HG02642 (cell line): Measurements from ENCODE around the gene LEMD1.
A peak's percentile ranks its signal among the peaks of the same experiment; 100 is the strongest.

ENCODE experiments used
- ATAC-seq: cut with Tn5 transposase; IDR thresholded peaks from one replicate; pipeline ENCODE4 v1.9.1; 2021; ENCODE audit warnings: mild to moderate bottlenecking; ENCODE audit not compliant: unreplicated experiment, poor library complexity

Gene LEMD1

GRCh38 chr1:205358579-205358978 is 63.3 kb downstream of the LEMD1 start:
- ATAC-seq, result no peak

DNA sequence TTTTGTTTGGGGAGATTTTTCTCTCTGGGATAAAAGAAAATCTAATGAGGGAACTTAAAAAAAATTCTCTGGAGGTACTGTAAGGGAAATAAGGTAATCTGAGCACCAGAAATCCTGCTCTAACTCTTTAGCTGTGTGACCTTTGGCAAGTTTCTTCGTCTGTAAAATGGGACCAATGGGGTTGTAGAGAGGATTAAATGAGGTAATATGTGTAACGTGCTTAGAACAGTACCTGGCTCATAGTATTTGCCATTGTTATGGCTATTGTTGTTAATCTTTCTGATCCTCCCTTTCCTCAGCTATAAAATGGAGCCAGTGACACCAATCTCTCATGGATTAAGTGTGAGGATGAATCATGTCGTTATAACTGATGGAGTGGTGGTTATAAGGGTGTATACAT is 64.3 kb downstream of the LEMD1 start:
- no peak for ATAC-seq

- no peak for ATAC-seq
Observed at GRCh38 chr1:205356440-205357139, 65.3 kb downstream of the LEMD1 start, which contains the start of gene KLHDC8A. Gene KLHDC8A (minus strand): TSS chr1:205356922. CDS start chr1:205343604, 13,318 bp downstream.

DNA sequence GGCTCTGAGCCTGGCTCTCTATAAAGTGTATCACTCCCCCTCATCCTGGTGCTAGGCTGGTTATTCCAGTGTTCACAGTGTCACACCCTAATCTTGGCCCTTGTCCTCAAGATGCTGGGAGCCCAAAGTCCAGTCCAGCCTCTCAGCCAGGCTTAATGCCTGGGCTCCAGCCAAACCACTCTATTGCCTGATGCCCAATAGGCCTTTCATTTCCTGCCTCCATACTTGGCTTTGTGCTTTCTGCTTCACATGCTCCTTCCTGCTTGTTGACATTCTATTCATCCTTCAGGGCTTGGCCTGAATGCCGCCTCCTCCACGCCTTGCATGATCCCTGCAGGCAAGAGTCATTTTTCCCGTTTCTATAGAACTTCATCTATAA is 66.8 kb downstream of the LEMD1 start:
- ATAC-seq, result no peak

DNA sequence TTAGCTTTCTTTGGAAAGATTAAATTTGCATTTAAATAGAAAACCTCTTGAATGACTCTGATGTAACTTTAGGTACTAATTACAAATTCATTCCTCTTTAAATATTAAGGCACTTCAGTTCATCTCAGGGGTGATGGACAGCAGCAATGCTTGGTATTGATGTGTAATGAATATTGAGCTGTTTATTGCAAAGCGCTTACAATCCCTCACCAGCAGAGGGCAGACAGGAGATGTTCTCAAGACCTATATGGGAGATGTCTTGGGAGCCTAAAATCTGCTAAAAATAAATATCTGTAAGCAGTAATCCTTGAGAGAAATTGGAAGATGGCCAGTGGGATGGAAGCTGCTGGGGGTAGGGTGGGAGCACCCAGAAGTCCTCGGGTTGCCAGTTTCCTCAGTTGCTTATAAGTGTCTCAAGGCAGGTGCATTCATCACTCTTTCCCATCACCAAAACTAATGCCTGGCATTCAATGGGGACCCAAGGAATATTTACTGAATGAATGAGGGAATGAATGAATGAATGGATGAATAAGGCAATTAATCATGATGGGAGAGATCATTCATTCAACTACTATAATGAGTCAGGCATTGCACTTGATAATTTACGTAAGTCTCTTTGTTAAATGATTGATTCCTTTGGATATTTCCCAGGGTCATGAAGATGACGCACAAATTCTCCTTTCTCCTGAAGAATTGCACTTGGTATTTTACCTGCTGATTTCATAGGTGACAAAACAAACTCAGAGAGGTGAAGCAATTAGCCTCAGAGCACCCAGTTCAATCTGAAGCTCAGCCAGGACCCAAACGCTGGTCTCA is 67.4 kb downstream of the LEMD1 start:
- no peak for ATAC-seq

DNA sequence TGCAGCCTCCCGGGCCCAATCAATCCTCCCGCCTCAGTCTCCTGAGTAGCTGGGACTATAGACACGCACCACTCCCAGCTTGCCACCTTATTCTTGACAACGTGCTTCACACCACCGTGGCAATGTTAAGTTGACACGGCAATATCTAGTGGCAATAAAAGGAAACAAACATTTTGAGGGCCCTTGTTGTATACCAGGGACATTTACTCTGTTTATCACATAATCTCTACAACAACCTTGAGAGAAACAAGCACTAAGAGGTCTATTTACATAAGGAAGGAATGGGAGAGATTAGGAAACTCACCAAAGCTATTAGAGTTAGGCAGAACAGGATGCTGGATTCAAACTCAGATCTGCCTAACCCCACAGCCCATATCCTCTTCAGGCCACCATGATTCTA is 68.2 kb downstream of the LEMD1 start:
- ATAC-seq, result no peak

- ATAC-seq, result no peak
Observed at GRCh38 chr1:205353191-205353590, 68.7 kb downstream of the LEMD1 start.

DNA sequence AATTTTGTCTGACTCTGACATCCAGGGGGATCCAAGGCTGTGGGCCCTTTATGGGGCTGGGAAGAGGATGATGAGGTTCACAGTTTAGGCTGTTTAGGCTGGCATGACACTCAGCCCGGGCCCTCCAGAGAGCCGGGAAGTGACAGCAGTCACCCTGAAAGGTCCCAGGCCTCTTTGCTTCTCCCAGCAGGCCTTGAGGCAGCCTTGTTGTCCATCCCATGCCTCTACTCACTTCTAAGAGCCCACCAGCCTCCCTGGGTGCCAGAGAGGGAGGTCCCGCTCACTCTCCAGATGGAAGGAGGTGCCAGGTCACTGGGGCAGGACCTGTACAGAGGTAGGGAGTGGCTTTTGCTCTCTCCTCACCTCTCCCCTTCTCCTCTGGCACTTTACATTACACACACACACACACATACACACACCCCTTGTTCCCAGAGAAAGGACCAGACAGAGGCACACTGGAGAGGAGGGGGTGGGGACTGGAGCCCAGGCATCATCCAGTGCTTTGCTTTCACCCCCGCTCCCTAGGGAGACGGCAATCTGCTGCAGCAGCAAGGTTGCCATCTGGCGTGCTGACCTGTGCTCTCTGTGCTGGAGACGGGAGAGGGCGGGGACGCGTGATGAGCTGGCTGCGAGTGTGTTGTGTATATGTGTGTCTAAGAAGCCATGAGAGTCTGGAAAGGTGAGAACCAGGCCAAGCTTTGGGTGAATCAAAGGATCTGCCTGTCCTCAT is 69.7 kb downstream of the LEMD1 start:
- no peak for ATAC-seq

GRCh38 chr1:205350691-205351141 is 71.1 kb downstream of the LEMD1 start:
- ATAC-seq, result no peak

GRCh38 chr1:205350124-205350523 is 71.7 kb downstream of the LEMD1 start:
- no peak for ATAC-seq

DNA sequence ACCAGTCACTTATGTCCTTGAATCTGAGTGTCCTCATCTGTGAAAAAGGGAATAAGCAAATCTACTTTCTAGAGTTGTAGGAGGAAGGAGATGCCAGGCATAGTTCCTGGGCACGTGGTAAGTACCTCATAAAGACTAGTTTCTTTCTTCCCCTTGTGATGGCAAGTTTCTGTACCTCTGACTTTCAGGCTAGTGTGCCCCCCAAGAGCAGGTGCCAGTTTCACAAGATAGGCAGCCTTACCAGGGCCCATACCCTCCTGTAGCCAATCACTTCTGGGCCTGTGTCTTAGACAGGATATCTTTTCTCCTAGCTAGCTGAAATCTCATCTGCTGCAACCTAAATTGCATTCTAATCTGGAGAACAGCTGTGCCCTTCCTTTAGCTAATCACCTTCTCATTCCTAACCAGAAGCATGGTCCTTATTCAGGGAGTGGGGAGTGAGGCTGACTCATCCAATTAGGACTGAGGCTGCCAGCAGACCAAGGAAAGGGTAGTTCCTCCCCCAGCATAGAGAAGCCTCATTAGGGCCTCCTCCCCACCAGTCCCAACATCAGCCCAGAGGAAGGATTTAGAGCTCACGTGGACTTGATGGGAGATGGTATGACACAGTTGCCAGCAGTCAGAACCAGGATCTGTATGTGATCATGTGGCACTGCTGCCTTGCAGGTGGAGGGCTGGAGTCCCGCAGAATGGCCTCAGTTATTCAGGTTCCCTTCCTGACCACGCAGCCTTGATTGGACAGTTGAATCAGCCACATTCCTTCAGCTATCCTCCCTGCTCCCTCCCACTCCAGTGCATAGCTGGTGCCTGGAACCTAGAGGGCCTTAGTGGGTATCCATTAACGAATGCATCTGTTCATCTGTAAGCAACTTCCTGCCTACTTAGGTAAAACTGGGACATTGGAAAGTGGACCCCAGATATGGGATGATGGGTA is 73.0 kb downstream of the LEMD1 start:
- no peak for ATAC-seq

- no peak for ATAC-seq
Observed at GRCh38 chr1:205346956-205347574, 74.8 kb downstream of the LEMD1 start.

DNA sequence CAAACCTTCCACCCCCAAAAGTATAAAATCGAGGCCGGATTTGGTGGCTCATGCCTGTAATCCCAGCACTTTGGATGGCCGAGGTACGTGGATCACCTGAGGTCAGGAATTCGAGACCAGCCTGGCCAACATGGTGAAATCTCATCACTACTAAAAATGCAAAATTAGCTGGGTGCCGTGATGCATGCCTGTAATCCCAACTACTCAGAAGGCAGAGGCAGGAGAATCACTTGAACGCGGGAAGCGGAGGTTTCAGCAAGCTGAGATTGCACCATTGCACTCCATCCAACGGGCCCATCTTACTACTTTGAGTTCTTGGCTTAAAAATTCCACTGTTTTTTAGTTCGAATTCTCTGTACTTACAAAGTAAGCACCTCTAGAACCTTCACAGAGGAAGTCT is 76.1 kb downstream of the LEMD1 start:
- ATAC-seq, result no peak

- ATAC-seq, result no peak
Observed at GRCh38 chr1:205344066-205344928, 77.6 kb downstream of the LEMD1 start.

DNA sequence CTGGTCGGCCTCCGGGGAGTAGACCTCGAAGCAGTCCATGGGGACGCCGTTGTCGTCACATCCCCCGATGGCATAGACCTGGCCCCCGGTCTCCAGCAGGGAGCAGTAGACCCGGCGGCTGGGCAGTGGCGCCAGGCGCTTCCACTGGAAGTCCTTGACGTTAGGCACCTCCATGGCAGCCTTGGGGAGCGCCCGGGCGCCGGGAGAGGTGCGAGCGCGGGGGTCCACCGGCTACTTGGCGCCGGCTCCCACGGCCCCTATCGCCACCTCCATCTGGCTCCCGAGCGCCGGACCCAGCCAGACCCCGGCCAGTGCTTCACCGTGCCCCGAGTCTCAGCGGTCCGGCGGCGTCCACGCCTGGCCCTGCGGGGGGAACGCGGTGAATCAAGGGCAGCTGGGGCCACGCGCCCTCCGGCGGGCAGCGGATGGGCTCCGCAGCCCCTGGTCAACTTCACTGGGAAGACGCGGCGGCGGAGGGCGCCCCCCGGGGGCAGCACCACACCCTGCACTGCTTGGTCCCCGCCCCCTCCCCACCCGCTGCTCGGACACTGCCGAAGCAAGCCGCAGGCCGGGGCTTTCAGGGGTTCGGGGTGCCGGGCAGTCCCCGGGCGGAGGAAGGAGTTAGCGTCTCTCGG is 78.3 kb downstream of the LEMD1 start:
- no peak for ATAC-seq

DNA sequence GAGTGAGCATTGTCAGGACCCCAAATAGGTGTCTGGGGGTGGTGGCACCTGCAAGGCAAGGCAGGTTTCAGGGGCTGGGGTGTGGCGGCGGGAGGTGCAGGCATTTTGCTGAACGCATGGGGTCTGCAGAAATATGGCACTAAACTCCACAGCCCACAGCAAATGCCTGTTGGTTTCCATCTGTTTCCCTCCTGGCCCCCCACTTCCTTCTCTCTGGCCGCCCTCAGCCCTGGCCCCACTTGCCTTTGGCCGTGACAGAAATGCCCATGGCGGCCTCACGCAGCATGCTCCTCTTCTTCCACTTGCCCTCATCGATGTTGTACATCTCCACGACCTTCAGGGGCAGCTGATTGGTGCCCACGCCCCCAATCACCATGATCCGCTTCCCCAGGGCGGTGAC is 78.9 kb downstream of the LEMD1 start:
- no peak for ATAC-seq

- ATAC-seq, result no peak
Observed at GRCh38 chr1:205340676-205341075, 81.2 kb downstream of the LEMD1 start.

GRCh38 chr1:205339717-205340116 is 82.1 kb downstream of the LEMD1 start:
- ATAC-seq, result peak; percentile 64
